Breast epithelium (tissue), 3 donors: Measurements from ENCODE around the gene CADPS2.
"Not testable (repeated sequence)": the region's sequence is repeated elsewhere in the genome, so short reads cannot be mapped to it uniquely, and the experiment has no call there.

Experiments used
- POLR2AphosphoS5 ChIP-seq, 3 donors: sonication (generic); formaldehyde crosslinking; IDR thresholded peaks; one replicate each; pipeline ENCODE4 v1.6.1; 2017; ENCODE audit warnings: antibody characterized with exemption in 3 of 3
- TF ChIP-seq, protein P1 (sequence below), 3 donors: fragments of 450-650 bp; IDR thresholded peaks; one replicate each; pipeline ENCODE4 v1.5.1; 2016 to 2017; ENCODE audit warnings: antibody characterized with exemption in 3 of 3, mild to moderate bottlenecking in 3 of 3, moderate library complexity in 3 of 3

- TF ChIP-seq, protein P1, sequence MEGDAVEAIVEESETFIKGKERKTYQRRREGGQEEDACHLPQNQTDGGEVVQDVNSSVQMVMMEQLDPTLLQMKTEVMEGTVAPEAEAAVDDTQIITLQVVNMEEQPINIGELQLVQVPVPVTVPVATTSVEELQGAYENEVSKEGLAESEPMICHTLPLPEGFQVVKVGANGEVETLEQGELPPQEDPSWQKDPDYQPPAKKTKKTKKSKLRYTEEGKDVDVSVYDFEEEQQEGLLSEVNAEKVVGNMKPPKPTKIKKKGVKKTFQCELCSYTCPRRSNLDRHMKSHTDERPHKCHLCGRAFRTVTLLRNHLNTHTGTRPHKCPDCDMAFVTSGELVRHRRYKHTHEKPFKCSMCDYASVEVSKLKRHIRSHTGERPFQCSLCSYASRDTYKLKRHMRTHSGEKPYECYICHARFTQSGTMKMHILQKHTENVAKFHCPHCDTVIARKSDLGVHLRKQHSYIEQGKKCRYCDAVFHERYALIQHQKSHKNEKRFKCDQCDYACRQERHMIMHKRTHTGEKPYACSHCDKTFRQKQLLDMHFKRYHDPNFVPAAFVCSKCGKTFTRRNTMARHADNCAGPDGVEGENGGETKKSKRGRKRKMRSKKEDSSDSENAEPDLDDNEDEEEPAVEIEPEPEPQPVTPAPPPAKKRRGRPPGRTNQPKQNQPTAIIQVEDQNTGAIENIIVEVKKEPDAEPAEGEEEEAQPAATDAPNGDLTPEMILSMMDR (IDR thresholded peaks at IDR 0.05), result not testable (repeated sequence)
- TF ChIP-seq POLR2AphosphoS5 (IDR thresholded peaks at IDR 0.05), result not testable (repeated sequence)
Measured at GRCh38 chr7:122681186-122681585, 205.1 kb downstream of the CADPS2 start.
